Activated effector memory CD4-positive, alpha-beta T cell treated with Interleukin-2 at 50 U/mL for 16 hours (primary cell): Measurements from ENCODE around the gene SNX19.
"Not testable (repeated sequence)": the region's sequence is repeated elsewhere in the genome, so short reads cannot be mapped to it uniquely, and the experiment has no call there.

ENCODE experiments used
- DNase-seq: peaks from one replicate; pipeline ENCODE4 v3.0.0-alpha.2; 2020

SNX19 gene

GRCh38 chr11:130916238-130916855 lies at the start of gene SNX19:
SNX19 (minus strand) TSS chr11:130916479; CDS start chr11:130915939, 540 bp downstream.
- peak; percentile 90 for DNase-seq

GRCh38 chr11:130964058-130964792 lies 47.9 kb upstream of the SNX19 start:
- DNase-seq = no peak

GRCh38 chr11:130947889-130948288 lies 31.6 kb upstream of the SNX19 start:
- DNase-seq = no peak

- no peak for DNase-seq
Observed at GRCh38 chr11:130947481-130947880, 31.2 kb upstream of the SNX19 start.

GRCh38 chr11:130947058-130947457 lies 30.8 kb upstream of the SNX19 start:
- no peak for DNase-seq

GRCh38 chr11:130945896-130946295 lies 29.6 kb upstream of the SNX19 start:
- no peak for DNase-seq

GRCh38 chr11:130940706-130941105 lies 24.4 kb upstream of the SNX19 start:
- DNase-seq = no peak

GRCh38 chr11:130937051-130937450 lies 20.8 kb upstream of the SNX19 start:
- no peak for DNase-seq

- DNase-seq = no peak
Observed at GRCh38 chr11:130932086-130932712, 15.9 kb upstream of the SNX19 start.

- DNase-seq = no peak
Observed at GRCh38 chr11:130924750-130925149, 8.5 kb upstream of the SNX19 start.

GRCh38 chr11:130920612-130921011 lies 4.3 kb upstream of the SNX19 start:
- DNase-seq = not testable (repeated sequence)

GRCh38 chr11:130918081-130918480 lies 1.8 kb upstream of the SNX19 start:
- no peak for DNase-seq

- DNase-seq = no peak
Observed at GRCh38 chr11:130916910-130917309, 631 bp upstream of the SNX19 start.

- DNase-seq = no peak
Observed at GRCh38 chr11:130915603-130916237, 559 bp downstream of the SNX19 start.

- no peak for DNase-seq
Observed at GRCh38 chr11:130913268-130913667, 3.0 kb downstream of the SNX19 start.

- no peak for DNase-seq
Observed at GRCh38 chr11:130912552-130912951, 3.7 kb downstream of the SNX19 start.

GRCh38 chr11:130911306-130911705 lies 5.0 kb downstream of the SNX19 start:
- DNase-seq = no peak

GRCh38 chr11:130909650-130910049 lies 6.6 kb downstream of the SNX19 start:
- DNase-seq = no peak

GRCh38 chr11:130908770-130909625 lies 7.3 kb downstream of the SNX19 start:
- DNase-seq = no peak

- DNase-seq = no peak
Observed at GRCh38 chr11:130908061-130908460, 8.2 kb downstream of the SNX19 start.

- DNase-seq = no peak
Observed at GRCh38 chr11:130907229-130907628, 9.1 kb downstream of the SNX19 start.

- no peak for DNase-seq
Observed at GRCh38 chr11:130906616-130907015, 9.7 kb downstream of the SNX19 start.

GRCh38 chr11:130905512-130905911 lies 10.8 kb downstream of the SNX19 start:
- DNase-seq = no peak
